Stimulated activated CD8-positive, alpha-beta memory T cell treated with anti-CD3 and anti-CD28 coated beads, Interleukin-12 subunit alpha, Interleukin-12 subunit beta, amount 100 ng/mL, for 24 hours (primary cell): ENCODE results near the gene DHRS4.

ENCODE experiments used
- DNase-seq: peaks from one replicate; pipeline ENCODE4 v3.0.0-alpha.2; 2020; ENCODE audit errors: extremely low read depth

Gene DHRS4

DNA sequence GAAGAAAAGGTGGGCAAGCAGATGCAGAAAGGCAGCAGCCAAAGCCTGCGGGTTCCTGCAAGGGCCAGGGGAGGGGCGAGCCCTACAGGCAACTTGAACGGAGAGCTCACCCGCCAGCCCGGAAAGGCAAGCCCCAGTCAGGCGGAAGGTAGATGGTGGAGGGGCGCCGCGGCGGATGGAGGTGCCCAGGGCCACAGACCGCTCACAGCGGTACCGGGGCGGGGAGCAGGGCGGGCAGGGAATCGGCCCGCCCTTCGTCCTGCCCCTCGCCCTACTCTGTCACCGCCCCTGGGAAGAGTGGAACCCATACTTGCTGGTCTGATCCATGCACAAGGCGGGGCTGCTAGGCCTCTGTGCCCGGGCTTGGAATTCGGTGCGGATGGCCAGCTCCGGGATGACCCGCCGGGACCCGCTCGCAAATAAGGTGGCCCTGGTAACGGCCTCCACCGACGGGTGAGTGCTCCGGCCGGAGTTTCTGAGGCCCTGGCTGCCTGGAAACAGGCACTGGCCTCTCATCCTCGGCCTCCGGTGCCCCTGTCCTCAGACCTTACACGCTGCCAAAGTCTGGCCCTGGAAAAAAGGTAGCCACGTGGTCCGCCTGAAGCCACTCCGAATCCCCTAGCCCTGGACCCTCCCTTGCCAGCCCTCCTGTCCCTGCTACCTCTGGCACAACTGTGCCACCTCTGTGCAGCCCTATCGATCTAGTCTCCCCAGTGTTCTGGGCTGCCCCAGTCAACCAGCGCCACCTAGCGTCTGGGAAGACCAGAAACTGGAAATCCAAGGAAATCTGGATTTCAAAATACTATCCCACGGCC is at the start of gene DHRS4:
TSS of gene DHRS4 (plus strand) at position 307 of the 815 bp plus-strand sequence. CDS start at position 326, 19 bp downstream.
- DNase-seq: peak; percentile 66

DNA sequence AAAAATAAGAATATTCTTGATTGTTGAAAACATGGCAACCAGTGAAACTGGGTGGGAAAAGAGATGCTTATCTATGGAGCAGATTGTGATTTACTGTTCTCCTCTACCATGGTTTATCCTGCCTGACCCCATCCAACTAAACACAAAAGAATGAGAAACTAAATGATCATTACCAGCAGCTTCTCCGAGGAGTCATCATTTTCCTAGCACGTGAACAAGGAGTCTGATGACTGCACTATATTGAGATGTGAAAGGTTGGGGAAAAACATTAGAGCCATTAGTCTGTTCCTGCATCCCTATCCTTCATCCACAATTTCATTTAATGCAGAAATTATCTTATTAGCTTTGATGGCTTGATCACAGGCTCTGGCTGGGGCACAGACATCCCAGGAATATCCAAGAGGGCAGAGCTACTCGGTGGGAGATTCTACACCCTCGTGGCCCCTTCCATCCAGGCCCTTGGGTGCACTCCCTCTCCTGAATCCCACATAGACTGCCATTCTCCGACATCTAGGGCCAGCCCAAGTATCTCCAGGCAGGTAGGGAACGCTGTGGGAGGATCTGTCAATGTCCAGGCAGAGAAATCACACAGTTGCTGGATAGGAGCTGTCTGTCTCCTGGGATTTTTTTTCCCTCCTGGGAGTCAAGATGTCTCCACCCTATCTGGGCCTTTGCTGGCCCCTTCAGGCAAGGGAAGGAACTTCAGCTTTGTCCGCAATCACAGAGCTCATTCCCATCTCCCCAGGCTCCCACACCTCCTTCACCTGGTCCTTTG is 43.3 kb upstream of the DHRS4 start:
- no peak for DNase-seq

DNA sequence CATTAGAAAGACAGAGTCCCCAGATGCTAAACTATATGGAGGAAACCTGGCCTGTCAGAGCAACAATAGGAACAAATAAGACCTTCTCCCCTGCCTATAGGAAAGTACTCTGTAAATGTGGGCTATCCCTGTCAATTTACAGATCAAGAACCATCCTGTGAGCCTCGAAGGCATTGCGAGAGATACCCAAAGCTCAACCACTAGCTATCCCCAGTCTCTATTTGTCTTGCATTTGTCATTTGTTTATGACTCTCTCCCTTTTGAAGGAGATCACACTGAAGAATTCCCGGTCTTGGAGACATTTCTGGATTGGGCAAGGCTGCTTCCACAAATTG is 42.7 kb upstream of the DHRS4 start:
- DNase-seq: no peak

DNA sequence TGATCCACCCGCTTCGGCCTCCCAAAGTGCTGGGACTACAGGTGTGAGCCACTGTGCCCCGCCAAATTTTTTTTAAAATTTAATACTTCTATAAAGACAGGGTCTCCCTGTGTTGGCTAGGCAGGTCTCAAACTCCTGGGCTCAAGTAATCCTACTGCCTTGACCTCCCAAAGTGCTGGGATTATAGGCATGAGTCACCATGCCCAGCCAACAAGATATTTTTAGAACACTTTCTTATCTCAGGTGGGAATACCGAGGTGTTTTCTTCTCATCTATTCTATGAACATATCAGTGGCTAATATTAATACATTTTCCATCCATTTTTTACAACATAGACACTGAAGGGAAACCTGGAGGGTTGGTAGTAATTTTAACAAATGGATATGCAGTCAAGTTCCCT is 38.0 kb upstream of the DHRS4 start:
- no peak for DNase-seq

DNA sequence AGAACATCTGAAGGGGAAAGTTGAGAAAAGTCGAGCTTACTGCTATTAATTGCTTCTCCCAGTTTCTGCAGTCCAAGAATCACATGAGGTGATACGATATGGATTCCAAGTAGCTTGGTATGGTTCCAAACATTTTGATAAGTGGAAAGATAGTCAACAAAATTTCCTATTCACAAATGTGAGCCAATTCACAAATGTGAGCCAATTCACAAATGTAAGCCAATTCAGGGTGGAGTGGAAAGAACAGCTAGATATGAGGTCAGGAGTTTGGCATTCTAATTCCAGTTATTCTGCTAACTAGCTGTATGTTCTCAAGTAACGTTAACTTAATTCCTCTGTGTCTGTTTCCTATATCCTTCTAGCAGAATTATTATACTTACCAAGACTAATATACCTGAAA is 37.6 kb upstream of the DHRS4 start:
- DNase-seq: no peak

DNA sequence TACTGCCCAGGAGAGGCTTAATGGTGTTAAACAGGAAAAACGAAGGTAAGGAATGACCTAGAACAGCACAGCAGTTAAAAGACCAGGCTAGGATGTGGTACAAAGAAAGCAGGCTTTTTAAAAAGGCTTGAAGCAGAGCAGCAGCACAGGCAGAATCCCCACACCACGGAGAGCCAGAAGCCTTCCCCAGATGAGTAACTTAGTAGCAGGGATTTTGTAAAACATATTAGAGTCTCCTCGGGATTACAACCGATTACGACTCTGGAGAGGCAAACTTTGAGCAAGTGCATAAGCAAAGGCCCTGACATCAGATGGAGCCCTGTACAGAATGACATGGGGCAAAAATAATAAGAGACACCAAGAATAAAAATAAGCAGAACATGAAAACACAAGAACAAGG is 37.1 kb upstream of the DHRS4 start:
- no peak for DNase-seq

DNA sequence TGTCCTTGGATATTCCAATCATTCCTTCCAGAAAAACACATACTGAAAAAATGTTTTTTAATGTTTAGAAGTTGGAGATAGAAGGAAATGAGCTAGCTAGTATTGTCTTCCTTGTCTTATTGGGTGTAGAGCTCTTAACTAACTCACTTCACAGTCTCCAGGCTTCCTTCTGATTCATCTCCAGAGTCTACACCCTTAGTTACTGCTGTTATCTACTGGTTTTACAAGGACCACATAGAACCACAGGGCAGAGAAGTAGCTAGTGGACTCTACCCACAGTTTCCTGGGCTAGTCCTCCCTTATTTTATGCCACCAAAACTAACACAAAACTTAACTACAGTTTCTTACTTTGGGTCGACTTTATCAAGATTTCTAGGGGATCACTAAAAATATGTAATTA is 31.0 kb upstream of the DHRS4 start:
- DNase-seq: no peak

DNA sequence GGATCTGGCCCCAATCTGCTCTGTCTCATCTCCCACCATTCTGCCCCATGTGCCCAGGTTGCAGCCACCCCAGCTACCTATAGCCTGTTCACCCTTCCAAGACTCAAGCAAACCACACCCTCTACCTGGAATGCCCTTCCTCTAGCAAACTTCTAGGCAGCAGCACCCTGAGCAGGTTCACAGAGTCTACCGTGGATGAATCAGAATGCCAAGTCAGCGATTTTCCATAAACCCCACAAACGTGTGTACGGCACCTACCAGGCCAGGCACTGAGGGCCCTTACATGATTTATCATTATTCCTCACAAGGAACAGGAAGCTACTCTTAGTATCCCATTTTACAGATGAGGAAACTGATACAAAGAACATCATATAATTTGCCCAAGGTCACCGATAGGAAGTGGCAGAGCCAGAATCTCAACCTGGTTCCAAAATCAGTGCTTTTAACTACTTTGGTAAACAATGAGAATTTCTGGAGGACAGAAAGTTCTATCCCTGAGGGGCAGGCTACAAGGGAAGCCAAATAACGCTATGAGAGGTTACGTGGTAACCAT is 28.0 kb upstream of the DHRS4 start:
- no peak for DNase-seq

DNA sequence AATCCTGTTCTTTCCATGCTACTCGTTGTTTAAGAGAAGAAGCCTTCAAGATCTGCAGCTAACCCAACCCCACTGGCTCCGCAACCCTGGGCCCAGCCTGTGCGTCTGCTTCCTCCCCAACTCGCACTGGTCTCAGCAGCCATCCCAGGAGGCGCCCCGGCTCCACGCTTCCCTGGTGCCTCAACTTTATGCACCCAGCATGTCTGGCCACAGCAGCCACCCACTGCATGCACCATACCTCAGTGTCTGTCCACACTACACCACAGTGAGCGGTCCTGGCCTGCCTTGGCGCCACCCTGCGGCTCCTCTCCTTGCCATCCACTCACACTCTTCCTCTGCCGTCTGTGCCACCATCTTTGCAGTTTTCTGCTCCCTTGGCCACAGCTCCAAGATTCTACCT is 27.0 kb upstream of the DHRS4 start:
- no peak for DNase-seq

DNA sequence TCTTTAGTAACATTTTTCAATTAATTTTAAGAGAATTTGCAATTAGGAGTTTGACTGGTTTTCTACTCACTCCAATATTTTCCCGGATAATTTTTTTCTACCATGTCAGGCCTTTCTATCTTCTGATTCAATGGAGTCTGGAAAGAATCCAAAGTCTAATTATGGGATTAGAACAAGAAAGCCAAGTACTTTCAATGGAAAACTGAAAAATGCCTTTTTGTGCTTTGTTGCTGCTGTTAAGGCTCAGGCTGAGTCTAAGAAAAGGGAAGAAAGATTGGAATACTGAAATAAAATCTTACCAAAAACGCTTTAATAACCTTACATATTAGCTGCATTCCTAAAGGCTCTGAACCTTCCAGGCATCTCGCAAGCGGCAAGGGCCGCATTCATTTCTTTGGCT is 24.4 kb upstream of the DHRS4 start:
- DNase-seq: no peak

DNA sequence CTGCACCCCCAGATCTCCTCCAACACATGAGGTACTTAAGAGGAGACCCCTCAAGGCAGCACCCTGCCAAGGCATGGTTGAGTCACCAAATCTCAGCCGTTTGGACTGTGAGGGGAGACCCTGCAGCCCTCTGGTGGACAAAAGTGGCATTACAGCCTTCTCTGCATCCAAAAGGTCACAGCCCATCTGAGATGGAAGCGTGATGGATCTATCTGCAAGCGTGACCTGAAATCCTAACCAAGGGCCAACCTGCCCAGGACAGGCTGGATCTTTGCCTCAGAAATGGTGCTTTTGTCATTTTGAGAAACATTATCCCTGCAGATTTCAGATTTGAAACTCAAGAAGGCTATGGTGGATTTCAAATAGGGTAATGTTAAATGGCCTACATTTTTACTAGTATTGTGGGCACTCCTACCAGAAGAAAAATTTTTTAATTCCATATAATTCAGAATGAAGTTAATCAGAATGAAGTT is 23.7 kb upstream of the DHRS4 start:
- peak; percentile 66 for DNase-seq

DNA sequence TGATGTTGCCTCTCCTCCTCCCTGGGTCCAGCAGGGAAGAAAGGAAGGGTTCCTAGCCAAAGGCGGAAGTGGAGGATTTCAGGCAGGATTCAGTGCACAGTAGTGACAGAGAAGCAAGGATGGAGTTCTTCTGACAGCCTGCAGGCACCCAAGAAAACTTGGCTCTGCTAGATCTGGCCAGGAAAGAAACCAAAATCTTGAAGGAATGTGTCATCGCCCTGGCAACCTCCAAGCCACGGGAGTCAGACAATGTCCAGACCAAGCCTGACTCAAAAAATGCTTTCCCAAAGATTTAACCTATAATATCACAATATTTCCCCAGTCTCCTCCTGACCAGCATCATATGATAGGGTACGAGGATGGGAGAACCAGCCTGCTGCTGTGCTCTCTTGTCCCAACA is 22.8 kb upstream of the DHRS4 start:
- no peak for DNase-seq

DNA sequence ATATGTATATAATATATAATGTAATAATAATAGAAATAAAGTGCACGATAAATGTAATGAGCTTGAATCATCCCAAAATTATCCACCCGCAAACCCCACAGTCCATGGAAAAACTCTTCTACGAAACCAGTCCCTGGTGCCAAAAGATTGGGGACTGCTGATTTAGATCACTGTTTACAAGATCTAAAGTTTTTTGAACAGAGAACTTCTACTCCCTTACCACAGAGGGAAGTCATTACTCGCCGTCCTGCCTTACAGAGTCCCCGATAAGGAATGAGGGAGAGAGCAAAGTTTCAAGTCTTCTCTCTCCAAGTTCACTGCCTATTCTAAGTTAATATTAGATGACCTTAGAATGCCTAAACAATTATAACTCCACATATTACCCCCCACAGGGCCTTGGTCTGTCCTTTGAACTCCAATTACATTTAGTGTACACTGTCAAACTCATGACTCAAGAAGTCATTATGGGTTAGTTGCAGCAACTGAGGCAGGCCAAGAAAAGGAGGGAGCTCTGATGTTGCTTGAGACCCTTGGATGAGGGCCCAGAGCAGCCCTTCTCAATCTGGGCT is 21.8 kb upstream of the DHRS4 start:
- no peak for DNase-seq

DNA sequence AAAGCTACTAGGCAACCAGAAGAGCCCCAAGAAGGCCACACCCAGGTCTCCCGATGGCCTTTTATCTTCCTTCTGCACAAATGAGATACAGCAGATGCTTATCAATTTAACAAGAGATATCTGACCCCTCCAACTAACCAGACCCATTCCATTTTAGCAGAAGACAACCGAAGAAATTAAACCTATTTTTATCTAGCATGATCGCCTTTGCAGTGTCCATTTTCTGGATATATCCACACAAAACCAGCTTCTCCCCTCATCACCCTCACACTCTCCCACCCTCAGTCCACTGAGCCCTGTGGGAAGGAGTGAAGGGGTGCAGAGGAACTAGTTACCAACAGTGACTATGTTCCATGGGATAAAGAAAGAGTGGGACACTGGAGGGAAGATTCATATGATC is 20.9 kb upstream of the DHRS4 start:
- DNase-seq: no peak

DNA sequence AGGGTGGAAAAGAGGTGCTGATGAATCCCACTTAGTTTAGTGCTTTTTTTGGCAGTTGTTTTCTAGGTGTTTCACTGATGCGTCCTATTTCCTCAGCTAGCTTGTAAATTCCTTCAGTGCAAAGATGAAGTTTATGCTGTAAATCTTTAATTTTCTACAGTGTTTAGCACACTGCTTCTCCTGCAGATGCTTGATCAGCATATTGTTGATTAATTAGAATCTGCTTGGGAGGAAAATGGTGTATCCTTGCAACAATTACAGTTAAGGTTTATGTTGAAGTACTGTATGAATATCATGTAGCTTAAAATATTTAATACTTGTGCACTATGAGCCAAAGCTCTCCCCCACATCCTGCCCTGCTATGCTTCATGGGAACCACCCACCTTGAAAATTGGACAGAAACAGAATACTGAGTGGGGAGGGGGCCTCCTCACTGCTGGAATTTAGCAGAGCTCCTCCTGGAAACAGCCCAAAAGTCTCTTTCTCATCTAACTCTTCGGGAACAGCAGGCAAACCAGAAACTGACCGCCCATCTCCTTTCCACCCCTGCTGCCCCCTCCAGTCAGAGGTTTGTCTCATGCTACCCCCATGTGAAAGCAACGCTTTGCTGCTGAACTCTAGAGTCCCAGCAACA is 20.3 kb upstream of the DHRS4 start:
- no peak for DNase-seq

DNA sequence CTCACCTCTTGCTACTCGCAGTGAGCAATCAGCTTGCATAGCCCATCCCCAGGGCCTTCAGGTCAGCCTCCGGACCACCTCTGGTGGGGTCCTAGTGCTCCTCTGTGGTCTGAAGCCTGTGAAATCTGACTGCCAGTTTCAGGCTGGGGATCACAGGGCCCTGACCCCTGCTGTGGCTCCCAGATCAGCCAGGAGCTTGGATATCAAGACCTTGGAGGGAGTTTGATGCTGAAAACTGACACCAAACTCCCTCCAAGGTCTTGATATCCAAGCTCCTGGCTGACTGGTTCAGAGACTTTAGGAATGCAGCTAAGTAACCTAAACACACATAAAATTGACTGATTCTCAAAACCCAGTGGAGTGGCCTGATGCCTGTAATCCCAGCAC is 19.8 kb upstream of the DHRS4 start:
- DNase-seq: no peak

DNA sequence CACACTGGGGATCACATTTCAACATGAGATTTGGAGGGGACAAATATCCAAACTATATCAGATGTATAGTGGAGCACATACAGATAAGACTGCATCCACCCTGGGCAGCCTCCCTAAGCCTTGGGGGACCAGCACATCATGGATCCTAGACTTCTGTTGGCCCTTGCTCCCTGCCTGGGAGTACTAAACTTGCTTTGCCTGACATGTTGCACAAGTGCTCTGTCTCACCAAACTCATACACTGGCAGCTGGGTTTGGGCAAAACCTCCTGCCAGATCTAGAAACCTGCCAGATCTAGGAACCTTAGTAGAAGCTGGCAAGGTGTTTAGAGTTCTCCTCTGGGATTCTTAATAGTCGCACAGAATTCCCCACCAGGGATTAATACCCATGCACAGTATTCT is 18.4 kb upstream of the DHRS4 start:
- no peak for DNase-seq

DNA sequence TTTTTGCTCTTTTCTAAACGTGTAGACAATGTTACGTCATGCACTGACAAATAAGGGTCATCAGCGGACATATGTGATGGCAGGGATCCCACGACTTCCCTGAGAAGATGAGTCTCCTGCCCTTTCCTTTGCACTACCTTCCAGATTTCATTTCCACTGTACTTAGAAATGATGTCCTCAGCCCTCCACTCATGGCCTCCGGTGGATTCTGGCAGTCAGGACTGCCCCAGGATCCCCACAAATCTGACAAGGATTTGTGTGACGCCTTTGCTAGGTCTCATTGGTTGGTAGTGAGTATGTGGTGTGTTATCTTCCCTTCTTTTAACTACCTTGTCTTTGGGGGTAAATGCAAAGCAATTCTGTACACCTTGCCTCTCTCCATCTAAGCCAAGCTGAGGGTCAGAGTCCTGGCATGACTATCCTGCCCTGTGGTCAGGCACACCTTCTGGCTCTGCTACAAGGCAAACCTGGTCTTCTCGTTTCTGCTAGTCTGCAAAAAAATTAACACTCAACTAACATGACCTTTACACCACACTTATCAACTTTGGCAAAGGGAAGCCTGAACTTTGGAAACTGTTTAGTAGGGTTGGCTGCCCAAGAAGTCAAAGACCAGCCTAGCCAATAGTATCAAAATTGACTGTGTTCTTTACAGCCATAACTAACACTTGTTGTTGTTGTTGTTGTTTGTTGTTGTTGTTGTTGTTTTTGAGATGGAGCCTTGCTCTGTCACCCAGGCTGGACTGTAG is 17.3 kb upstream of the DHRS4 start:
- DNase-seq: no peak

DNA sequence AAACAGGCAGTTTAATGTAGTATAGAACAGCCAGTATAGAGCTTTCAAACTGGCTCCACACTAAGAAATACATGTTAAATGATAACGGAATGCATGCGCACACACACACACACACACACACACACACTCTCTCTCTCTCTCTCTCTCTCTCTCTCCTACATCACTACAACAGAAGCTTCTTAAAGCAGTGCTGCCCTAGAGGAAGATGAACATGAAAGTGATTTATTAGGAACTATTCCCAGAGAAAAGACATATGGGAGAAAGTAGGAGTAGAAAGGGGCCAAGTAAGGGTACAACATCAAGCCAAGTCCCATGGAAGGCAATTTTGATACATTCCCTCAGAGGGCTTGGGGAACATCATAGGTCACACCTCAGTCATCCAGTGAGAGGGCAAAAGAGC is 16.4 kb upstream of the DHRS4 start:
- DNase-seq: no peak

DNA sequence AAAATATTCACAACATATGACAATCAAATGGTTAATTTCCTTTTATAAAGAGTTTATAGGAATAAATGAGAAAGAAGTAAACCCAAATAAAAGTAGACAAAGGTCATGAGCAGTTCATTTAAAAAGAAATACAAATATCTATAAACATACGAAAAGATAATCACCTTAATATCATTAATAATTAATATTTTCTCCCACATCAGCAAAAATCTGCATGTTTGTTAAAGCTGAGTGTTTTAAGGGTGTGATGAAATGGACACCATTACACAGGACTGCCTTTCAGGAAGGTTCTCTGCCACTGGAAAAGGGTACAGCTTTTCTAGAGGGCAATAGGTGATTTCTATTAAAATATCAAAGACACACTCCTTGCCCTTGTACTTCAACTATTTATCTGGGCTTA is 14.7 kb upstream of the DHRS4 start:
- no peak for DNase-seq

DNA sequence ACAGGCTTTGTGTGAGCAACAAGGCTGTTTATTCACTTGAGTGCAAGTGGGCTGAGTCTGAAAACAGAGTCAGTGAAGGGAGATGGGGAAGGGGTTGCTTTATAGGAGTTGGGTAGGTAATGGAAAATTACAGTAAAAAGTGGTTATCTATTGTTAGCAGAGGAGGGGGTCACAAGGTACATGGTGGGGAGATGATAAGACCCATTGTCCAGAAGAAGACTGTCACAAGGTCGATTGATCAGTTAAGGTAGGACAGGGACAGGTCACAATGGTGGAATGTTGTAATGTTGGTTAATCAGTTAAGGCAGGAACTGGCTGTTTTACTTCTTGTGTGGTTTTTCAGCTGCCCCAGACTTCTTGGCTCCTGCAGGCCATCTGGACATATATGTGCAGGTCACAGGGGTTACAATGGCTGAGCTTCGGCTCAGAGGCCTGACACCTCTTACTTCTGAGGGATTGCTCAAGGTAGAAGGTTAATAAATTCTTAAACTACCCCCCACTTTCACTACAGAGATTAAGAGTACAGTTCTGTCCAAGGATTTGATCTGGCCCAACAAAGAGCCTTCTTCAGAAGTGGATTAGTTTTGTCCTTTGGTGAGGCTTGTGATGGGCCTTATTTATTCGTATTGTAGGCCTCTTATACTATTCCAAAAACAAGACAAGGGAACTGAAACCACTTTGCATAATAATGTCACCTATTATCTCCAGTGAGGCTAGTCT is 13.8 kb upstream of the DHRS4 start:
- DNase-seq: no peak
